GM21515 (cell line): ENCODE results near the gene SGCB.
"Not testable (repeated sequence)": the region's sequence is repeated elsewhere in the genome, so short reads cannot be mapped to it uniquely, and the experiment has no call there.

ENCODE experiments used
- ATAC-seq: cut with Tn5 transposase; IDR thresholded peaks from one replicate; pipeline ENCODE4 v1.9.1; 2021; ENCODE audit not compliant: unreplicated experiment

SGCB gene, protein sequence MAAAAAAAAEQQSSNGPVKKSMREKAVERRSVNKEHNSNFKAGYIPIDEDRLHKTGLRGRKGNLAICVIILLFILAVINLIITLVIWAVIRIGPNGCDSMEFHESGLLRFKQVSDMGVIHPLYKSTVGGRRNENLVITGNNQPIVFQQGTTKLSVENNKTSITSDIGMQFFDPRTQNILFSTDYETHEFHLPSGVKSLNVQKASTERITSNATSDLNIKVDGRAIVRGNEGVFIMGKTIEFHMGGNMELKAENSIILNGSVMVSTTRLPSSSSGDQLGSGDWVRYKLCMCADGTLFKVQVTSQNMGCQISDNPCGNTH

GRCh38 chr4:52038103-52038912 lies at the start of gene SGCB:
Gene SGCB (minus strand): TSS chr4:52038299. CDS start chr4:52038259, 40 bp downstream.
- peak; percentile 95 for ATAC-seq

GRCh38 chr4:52086425-52086824 lies 48.3 kb upstream of the SGCB start:
- ATAC-seq: not testable (repeated sequence)

DNA sequence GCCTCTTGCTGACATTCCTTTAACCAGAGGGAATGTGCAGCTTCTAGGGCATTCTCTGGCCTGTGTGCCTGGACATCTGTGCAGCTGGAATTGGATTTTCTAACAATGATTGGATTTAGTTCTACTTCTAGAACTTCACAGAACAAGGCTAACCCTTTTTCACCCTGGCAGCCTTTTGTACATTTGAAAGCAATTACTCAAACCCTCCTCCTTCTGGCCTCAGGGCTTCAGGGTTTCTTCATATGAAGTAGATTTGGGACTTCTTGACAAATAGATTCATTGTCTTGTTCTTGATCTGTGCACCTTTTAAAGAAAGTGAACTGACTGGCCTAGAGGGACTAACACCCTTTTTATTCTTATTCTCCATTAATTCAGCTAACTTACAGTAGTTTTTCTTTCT lies 43.1 kb upstream of the SGCB start:
- no peak for ATAC-seq

DNA sequence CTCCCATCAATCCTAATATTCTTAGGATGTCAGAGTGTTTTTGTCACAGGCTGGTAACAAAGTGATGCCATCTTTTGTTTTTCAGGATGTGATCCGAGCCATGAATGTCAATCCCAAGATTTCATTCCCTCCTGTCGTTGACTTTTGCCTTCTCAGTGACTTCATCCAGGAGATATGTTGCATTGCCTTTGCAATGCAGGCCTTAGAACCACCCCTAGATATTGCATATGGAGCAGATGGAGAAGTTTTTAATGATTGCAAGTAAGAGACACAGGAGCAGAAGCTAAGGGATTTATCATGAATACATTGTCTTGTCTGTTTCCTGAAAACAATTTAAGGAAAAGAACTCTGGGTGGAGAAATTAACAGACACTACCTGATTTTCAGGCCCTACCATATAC lies 41.6 kb upstream of the SGCB start:
- ATAC-seq: no peak

DNA sequence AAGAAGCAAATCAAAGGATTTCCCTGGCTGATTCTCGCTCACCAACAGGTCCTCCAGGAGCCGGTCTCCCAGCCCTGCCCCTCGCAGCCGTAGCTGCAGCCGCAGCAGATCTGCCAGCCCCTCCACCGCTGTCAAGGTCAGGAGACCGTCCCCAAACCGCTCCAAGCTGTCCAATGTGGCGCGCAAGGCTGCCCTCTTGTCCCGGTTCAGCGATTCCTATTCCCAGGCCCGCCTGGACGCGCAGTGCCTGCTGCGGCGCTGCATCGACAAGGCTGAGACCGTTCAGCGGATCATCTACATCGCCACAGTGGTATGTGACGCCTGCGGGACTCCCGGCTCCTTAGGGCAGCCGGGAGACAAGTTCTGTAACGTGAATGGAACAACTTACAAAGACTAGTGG lies 38.6 kb upstream of the SGCB start:
- ATAC-seq: no peak

DNA sequence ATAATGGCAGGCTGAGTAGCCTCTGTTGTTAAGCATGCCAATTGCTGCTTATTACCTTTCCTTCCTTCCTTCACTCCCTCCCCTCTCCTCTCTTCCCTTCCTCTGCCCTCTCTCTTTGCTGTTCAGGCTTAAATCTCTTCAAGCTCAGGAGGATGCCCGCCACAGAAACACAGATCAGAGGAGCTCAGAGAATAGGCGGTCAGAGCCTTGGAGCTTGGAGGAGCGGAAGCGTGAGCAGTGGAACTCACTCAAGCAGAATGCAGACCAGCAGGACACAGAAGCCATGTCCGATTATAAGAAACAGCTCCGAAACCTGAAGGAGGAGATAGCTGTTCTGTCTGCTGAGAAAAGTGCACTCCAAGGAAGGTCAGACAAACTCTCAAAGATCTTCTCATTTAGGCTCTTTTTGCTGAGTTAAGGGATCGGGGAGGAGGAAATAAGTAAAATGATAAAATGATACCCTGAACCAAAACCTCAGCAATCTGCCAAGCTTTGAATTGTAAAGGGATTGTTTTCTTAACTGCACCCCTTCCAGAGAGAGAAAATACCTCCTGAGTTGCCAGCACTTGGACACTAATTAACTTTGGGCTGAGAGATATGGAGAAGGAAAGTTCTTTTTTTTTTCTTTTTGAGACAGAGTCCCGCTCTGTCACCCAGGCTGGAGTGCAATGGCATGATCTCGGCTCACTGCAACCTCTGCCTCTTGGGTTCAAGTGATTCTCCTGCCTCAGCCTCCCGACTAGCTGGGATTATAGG lies 33.9 kb upstream of the SGCB start:
- ATAC-seq: no peak

DNA sequence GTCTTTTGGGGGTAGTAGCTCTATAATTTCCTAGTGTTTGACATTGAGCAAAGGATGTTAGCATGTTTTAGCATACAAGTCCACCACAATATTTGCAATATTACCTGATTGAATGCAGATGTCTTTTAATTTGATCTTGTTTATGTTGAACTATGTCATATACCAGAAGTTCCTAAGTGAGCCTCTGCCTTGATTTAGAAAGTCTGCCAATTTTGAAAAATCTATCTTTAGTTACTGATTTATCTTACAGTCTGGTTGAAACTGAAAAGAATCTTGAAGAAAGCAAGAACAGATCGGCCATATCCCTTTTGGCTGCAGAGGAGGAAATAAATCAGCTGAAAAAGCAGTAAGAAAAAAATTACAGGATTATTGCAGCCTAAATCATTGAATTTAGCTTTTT lies 31.5 kb upstream of the SGCB start:
- no peak for ATAC-seq

DNA sequence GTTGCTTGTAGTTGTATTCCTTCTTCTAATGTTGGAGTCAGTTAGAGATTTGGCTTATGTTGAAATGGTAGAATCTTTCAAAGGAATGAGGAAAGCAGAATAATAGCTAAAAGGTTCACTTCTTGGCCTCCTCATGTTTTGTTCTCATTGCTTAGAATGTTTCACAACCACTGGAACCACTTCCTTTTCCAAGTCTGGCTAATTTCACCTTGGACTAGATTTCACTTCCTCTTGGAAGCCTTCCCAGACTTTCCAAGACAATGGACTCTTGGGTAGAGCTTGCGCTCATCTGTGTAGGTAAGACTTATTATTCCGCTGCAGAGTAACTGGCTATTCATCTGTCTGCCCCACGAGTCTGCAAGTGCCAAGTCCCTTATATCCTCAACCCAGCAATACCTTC lies 21.3 kb upstream of the SGCB start:
- no peak for ATAC-seq

DNA sequence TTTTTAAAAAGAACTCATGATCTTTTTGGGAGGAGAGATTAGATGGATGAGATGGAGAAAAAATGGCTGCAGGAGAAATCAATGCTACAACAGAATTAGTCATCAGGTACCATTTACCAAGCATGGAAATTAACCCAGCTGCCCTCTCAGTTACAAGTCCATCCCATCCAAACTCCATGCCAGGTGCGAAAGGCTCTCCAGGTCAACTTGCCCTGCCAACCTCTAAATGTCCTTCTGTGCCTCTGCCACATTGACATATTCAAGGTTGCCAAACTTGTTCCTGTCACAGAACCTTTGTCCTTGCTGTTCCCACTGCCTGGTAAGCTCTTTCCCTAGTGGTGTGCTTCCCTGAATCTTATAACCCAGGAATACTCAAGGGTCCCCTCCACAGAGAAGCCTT lies 20.2 kb upstream of the SGCB start:
- ATAC-seq: no peak

GRCh38 chr4:52057196-52057595 lies 19.1 kb upstream of the SGCB start:
- no peak for ATAC-seq

- ATAC-seq: no peak
Observed at GRCh38 chr4:52054254-52054653, 16.2 kb upstream of the SGCB start.

DNA sequence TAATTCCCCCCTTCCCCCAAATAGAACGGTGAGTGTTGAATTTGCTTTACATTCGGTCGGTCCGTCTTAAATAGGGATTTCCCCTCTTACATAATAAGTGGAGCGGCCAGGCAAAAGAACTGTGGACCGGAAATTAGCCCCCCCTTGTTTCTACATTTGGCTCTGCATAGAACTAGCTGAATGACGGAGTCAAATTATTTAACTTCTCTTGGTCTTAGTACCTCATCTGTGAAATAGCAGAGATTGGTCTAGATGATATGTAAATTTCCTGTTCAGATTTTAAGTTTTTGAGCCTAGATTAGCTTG lies 14.3 kb upstream of the SGCB start:
- ATAC-seq: peak; percentile 72

- ATAC-seq: peak; percentile 58
Observed at GRCh38 chr4:52051615-52052474, 13.7 kb upstream of the SGCB start.

- peak; percentile 40 for ATAC-seq
Observed at GRCh38 chr4:52051213-52051614, 13.1 kb upstream of the SGCB start, which contains the start of gene SPATA18. Gene SPATA18 (plus strand): TSS chr4:52051304. CDS start chr4:52051705, 401 bp downstream.

DNA sequence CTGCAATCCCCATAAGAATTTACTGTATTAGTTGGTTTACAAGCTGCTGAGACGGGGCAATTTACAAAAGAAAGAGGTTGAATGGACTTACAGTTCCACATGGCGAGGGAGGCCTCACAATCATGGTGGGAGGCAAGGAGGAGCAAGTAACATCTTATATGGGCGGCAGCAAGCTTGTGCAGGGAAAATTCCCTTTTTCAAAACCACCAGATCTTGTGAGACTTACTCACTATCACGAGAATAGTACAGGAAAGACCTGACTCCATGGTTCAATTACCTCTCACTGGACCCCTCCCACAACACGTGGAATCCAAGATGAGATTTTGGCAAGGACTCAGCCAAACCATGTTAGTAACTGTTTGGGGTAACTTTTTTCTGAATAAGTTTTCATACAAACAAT lies 11.2 kb upstream of the SGCB start:
- ATAC-seq: no peak

DNA sequence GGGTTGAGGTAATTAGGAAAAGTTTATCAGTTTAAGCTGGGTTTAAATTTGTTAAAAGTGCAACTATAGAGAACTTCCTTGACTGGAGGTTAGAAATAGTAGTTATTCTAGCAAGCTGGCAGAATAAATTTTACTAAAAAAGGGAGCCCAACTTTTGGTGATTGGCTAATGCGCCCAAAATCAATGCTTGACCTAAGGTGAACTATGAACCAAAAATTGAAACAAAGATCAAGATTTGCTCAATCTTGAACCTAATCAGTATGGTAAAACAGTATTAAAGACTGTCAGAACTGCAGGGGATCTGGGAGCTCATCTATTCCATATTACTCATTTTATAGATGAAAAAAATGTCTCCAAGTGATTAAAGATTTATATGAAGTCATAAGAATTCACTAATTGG lies 6.9 kb upstream of the SGCB start:
- no peak for ATAC-seq

GRCh38 chr4:52037689-52038102 lies 403 bp downstream of the SGCB start:
- ATAC-seq: peak; percentile 52

DNA sequence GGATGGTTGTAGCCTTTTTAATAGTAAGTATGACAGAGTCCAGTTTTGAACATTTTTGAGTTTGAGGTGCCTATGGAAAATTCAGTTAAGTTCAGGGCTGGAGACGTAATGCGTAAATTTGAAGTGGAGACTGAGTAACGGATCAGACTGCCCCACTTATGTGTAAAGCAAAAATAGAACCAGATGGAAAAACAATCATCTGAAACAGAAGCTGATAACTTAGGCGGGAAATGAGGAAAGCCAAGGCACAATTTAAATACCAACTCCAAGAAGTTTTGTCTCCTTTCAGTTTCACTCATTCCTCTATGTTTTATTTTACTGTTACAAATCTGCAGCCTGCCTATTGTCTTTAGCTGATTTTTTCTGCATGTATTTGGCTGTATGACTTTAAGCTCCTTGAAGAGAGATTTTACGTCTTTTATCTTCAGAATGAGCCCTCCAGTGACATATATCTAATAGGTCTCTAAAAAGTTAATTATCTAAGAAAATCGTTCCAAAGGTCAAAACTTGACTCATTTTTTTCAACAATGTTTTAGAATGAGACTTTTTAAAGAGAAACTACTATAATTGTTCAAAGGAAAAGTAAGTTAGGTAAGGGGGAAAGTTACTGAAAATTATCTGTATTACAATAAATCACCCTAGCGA lies 1.1 kb downstream of the SGCB start:
- no peak for ATAC-seq

DNA sequence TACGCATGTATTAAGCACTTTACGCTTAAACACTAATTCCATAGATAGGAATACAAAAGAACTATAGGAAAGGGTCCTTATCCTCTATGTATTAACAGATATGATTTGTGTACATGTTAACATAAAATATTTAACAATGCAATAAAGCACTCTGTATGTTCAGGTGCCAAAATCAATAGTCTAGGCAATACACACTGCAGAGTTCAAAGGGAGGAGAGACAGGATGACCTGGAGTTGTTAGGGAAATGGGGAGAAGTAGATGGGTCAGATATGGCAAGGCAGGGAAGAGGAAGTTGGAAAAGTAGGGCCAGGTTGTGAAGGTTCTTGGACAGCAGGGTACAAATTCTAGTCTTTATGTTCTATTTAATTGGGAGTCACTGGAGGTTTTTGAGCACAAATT lies 2.9 kb downstream of the SGCB start:
- ATAC-seq: no peak

- ATAC-seq: no peak
Observed at GRCh38 chr4:52032005-52032404, 6.1 kb downstream of the SGCB start.
